Activated T-helper 1 cell treated with anti-CD3 and anti-CD28 coated beads, Interleukin-12 subunit alpha, Interleukin-12 subunit beta, Interleukin-2, Interleukin-4 antibody, amounts not matched to agents 30 ng/mL and 10 ng/mL and 1 ng/mL, durations not matched to agents 14 hours and 24 hours and 36 hours (primary cell): ENCODE measurements around the gene ADORA2A. TPM values are rescaled to one million over a fixed set of nuclear protein-coding genes. Genes with fewer than 3 reads are reported as not detected.

Source experiments
- DNase-seq: peaks from one replicate; pipeline ENCODE4 v3.0.0; 2021; ENCODE audit warnings: low spot score
- H3K27ac Mint-ChIP-seq: one replicate; pipeline ENCODE4 v1.8.0; 2021; ENCODE audit warnings: mild to moderate bottlenecking, mixed read lengths
- H3K27me3 Mint-ChIP-seq: one replicate; pipeline ENCODE4 v1.8.0; 2022; ENCODE audit warnings: mild to moderate bottlenecking, moderate library complexity, mixed read lengths; ENCODE audit not compliant: insufficient read depth
- H3K36me3 Mint-ChIP-seq: one replicate; pipeline ENCODE4 v1.8.0; 2021; ENCODE audit warnings: low read depth, mixed read lengths
- H3K4me1 Mint-ChIP-seq: one replicate; pipeline ENCODE4 v1.8.0; 2021; ENCODE audit warnings: low read depth, mixed read lengths
- H3K4me3 Mint-ChIP-seq: one replicate; pipeline ENCODE4 v1.8.0; 2021; ENCODE audit warnings: mild to moderate bottlenecking, moderate library complexity, mixed read lengths
- H3K9me3 Mint-ChIP-seq: one replicate; pipeline ENCODE4 v1.8.0; 2021; ENCODE audit warnings: mixed read lengths
- intact Hi-C: fragments of 100-400 bp; cut with micrococcal nuclease; formaldehyde crosslinking; loops from one replicate; pipeline ENCODE4 v1.15.1; 2024
- total RNA-seq: library from RNA; stranded (reverse); gene quantifications from 2 replicates; pipeline ENCODE4 v1.2.3, GENCODE V29; 2022

Gene ADORA2A
- total RNA-seq, 1 donor from 2014 or later = 27.7 TPM

- peaks cover 5% of the 10 kb centered on the region for H3K27me3 Mint-ChIP-seq
- intact Hi-C loops = loop anchor here (1.0 to 10.0 kb wide), 3 partner anchors 9 to 230 kb away; no protein-coding TSS in a partner anchor
- no peak for DNase-seq
- no peaks in the 10 kb centered on the region for H3K9me3 Mint-ChIP-seq
- peak overlapping the region; percentile 45 for H3K27ac Mint-ChIP-seq
- peak overlapping the region; percentile 87 for H3K4me3 Mint-ChIP-seq
- peaks cover 10% of the 10 kb centered on the region for H3K36me3 Mint-ChIP-seq
- peaks cover 46% of the 10 kb centered on the region for H3K4me1 Mint-ChIP-seq
Measured at GRCh38 chr22:24424901-24425775, 2.3 kb upstream of the ADORA2A start.

- intact Hi-C loops = loop anchor here (5.0 to 10.0 kb wide), 2 partner anchors 41 to 232 kb away; no protein-coding TSS in a partner anchor
- Mint-ChIP-seq H3K36me3 (peaks cover 13% of the 10 kb centered on the region), H3K4me1 (peaks cover 54% of the 10 kb centered on the region), H3K27ac (peak overlapping the region; percentile 25), H3K9me3 (no peaks in the 10 kb centered on the region), H3K4me3 (peak overlapping the region; percentile 87), H3K27me3 (peaks cover 5% of the 10 kb centered on the region)
- DNase-seq = no peak
Measured at GRCh38 chr22:24426436-24426835, 963 bp upstream of the ADORA2A start.

- Mint-ChIP-seq H3K4me1 (peaks cover 59% of the 10 kb centered on the region), H3K4me3 (peak overlapping the region; percentile 87), H3K36me3 (peaks cover 13% of the 10 kb centered on the region), H3K27me3 (peaks cover 5% of the 10 kb centered on the region), H3K27ac (peak overlapping the region; percentile 99), H3K9me3 (no peaks in the 10 kb centered on the region)
- intact Hi-C loops = loop anchor here (5.0 to 10.0 kb wide), 2 partner anchors 40 to 232 kb away; no protein-coding TSS in a partner anchor
- DNase-seq = no peak
Measured at GRCh38 chr22:24426851-24427499, 424 bp upstream of the ADORA2A start.

- DNase-seq = no peak
- Mint-ChIP-seq H3K27ac (peak overlapping the region; percentile 99), H3K27me3 (peaks cover 1% of the 10 kb centered on the region), H3K4me1 (peaks cover 70% of the 10 kb centered on the region), H3K9me3 (no peaks in the 10 kb centered on the region), H3K4me3 (peak overlapping the region; percentile 87), H3K36me3 (peaks cover 18% of the 10 kb centered on the region)
- intact Hi-C loops = loop anchor here (5.0 to 10.0 kb wide), 2 partner anchors 38 to 234 kb away; no protein-coding TSS in a partner anchor
Measured at GRCh38 chr22:24428751-24429410, 1.5 kb downstream of the ADORA2A start.

GRCh38 chr22:24429411-24430365 lies 2.3 kb downstream of the ADORA2A start:
- peak overlapping the region; percentile 99 for H3K27ac Mint-ChIP-seq
- DNase-seq = peak; percentile 57
- peaks cover 4% of the 10 kb centered on the region for H3K27me3 Mint-ChIP-seq
- peaks cover 18% of the 10 kb centered on the region for H3K36me3 Mint-ChIP-seq
- H3K4me1 Mint-ChIP-seq = peaks cover 78% of the 10 kb centered on the region
- intact Hi-C loops = loop anchor here (5.0 to 10.0 kb wide), 2 partner anchors 38 to 235 kb away; no protein-coding TSS in a partner anchor
- peak overlapping the region; percentile 87 for H3K4me3 Mint-ChIP-seq
- H3K9me3 Mint-ChIP-seq = no peaks in the 10 kb centered on the region

GRCh38 chr22:24430431-24431308 lies 3.3 kb downstream of the ADORA2A start:
- Mint-ChIP-seq H3K4me3 (peak overlapping the region; percentile 5), H3K36me3 (peaks cover 17% of the 10 kb centered on the region), H3K27ac (peak overlapping the region; percentile 81), H3K27me3 (peaks cover 4% of the 10 kb centered on the region), H3K9me3 (no peaks in the 10 kb centered on the region), H3K4me1 (peaks cover 84% of the 10 kb centered on the region)
- DNase-seq = no peak
- intact Hi-C loops = no loop called here

- Mint-ChIP-seq H3K4me1 (peaks cover 84% of the 10 kb centered on the region), H3K36me3 (peaks cover 12% of the 10 kb centered on the region), H3K27me3 (peaks cover 3% of the 10 kb centered on the region), H3K9me3 (no peaks in the 10 kb centered on the region), H3K4me3 (peak overlapping the region; percentile 40), H3K27ac (peak overlapping the region; percentile 81)
- intact Hi-C loops = no loop called here
- no peak for DNase-seq
Measured at GRCh38 chr22:24431309-24432034, 4.1 kb downstream of the ADORA2A start.

GRCh38 chr22:24432059-24432853 lies 4.9 kb downstream of the ADORA2A start:
- intact Hi-C loops = no loop called here
- H3K9me3 Mint-ChIP-seq = no peaks in the 10 kb centered on the region
- peak overlapping the region; percentile 15 for H3K4me3 Mint-ChIP-seq
- peaks cover 3% of the 10 kb centered on the region for H3K27me3 Mint-ChIP-seq
- peaks cover 15% of the 10 kb centered on the region for H3K36me3 Mint-ChIP-seq
- no peak for DNase-seq
- peaks cover 81% of the 10 kb centered on the region for H3K4me1 Mint-ChIP-seq
- peak overlapping the region; percentile 81 for H3K27ac Mint-ChIP-seq

- H3K9me3 Mint-ChIP-seq = no peaks in the 10 kb centered on the region
- peaks cover 22% of the 10 kb centered on the region for H3K36me3 Mint-ChIP-seq
- intact Hi-C loops = no loop called here
- H3K4me3 Mint-ChIP-seq = no peak overlapping the region
- DNase-seq = no peak
- peak overlapping the region; percentile 84 for H3K27ac Mint-ChIP-seq
- peaks cover 84% of the 10 kb centered on the region for H3K4me1 Mint-ChIP-seq
- peaks cover 3% of the 10 kb centered on the region for H3K27me3 Mint-ChIP-seq
Measured at GRCh38 chr22:24433001-24433827, 5.8 kb downstream of the ADORA2A start.
